K562 (cell line): ENCODE results near the gene PSD2. TPM values are rescaled to one million over a fixed set of nuclear protein-coding genes. Genes with fewer than 3 reads are reported as not detected.

Source experiments
- ATAC-seq: fragments of 200-7000 bp; cut with Tn5 transposase; 3 replicates; pipeline ENCODE4 v1.9.1; 2020; ENCODE audit warnings: moderate library complexity
- BruUV-seq: library from RNA; stranded (reverse); fragments of 400-500 nt; replicated peaks from 2 replicates; lab custom pipeline; 2021; lab: Mats Ljungman, UMichigan
- CTCF ChIA-PET: fragments of 300-600 bp; formaldehyde crosslinking; extraction: SDS; loops from one replicate; lab custom pipeline; 2021; ENCODE audit warnings: low intra/inter-chr PET ratio; lab: Yijun Ruan, JAX
- POLR2A ChIA-PET: fragments of 300-600, 350-650 bp; sonication (Branson Sonifier 250); formaldehyde crosslinking; extraction: SDS; loops from one replicate; lab custom pipeline; 2021; ENCODE audit warnings: antibody characterized with exemption, inconsistent platforms; lab: Yijun Ruan, JAX
- DNase-seq, 4 experiments: peaks; one replicate each; pipeline versions ENCODE4 v3.0.0 to v3.0.0-alpha.2; 2011 to 2018; ENCODE audit warnings: low spot score in 3 of 4, mixed read lengths in 3 of 4; ENCODE audit errors: extremely low read depth in 1 of 4
- FAIRE-seq: peaks from 2 replicates; lab custom pipeline; 2011; peaks lifted over from hg19 to GRCh38; lab: Jason Lieb, UNC
- H2AFZ ChIP-seq: 2 replicates; pipeline ENCODE4 v1.6.0; 2011; ENCODE audit warnings: low read depth, low read length, control low read depth, inconsistent platforms
- H3K27ac ChIP-seq: fragments of 200-600 bp; 3 replicates; pipeline ENCODE4 v1.8.0; 2011; ENCODE audit warnings: low read depth, mild to moderate bottlenecking, control low read depth, inconsistent platforms, low read length, moderate library complexity, mixed read lengths; ENCODE audit errors: extremely low read depth
- H3K27me3 ChIP-seq, 2 experiments: fragments of 300-600 bp in 1 of 2; 2 replicates in 1 of 2; 3 replicates in 1 of 2; pipeline versions ENCODE4 v1.6.0 to v1.8.0; 2011; ENCODE audit warnings: inconsistent platforms in 2 of 2, low read length in 2 of 2, mild to moderate bottlenecking in 1 of 2, mixed read lengths in 1 of 2, moderate library complexity in 1 of 2; ENCODE audit not compliant: control insufficient read depth in 2 of 2, insufficient read depth in 2 of 2
- H3K36me3 ChIP-seq: fragments of 300-600 bp; 3 replicates; pipeline ENCODE4 v1.8.0; 2011; ENCODE audit warnings: mild to moderate bottlenecking, low read length, inconsistent platforms; ENCODE audit not compliant: control insufficient read depth, insufficient read depth
- H3K4me1 ChIP-seq, 2 experiments: fragments of 200-600 bp in 1 of 2; replicated peaks in 1 of 2; 2 replicates in 1 of 2; 3 replicates in 1 of 2; pipeline versions ENCODE4 v1.5.1 to v1.8.0; 2011; ENCODE audit warnings: inconsistent platforms in 2 of 2, low read length in 2 of 2, mild to moderate bottlenecking in 1 of 2, mixed read lengths in 1 of 2, moderate library complexity in 1 of 2; ENCODE audit not compliant: control insufficient read depth in 2 of 2, insufficient read depth in 2 of 2
- H3K4me2 ChIP-seq: 2 replicates; pipeline ENCODE4 v1.6.1; 2011; ENCODE audit warnings: low read length, control low read depth, inconsistent platforms, mixed read lengths; ENCODE audit not compliant: insufficient read depth
- H3K4me3 ChIP-seq: fragments of 200-600 bp; sonication (generic), shearing (Covaris generic); 2 replicates; pipeline ENCODE4 v1.5.1; 2016; ENCODE audit warnings: control low read depth, inconsistent platforms
- H3K79me2 ChIP-seq: fragments of 200-600 bp; 3 replicates; pipeline ENCODE4 v1.8.0; 2011; ENCODE audit warnings: low read length, inconsistent platforms; ENCODE audit not compliant: control insufficient read depth, insufficient read depth
- H3K9ac ChIP-seq, 2 experiments: 2 replicates each; pipeline versions ENCODE4 v1.6.0 to v1.6.1; 2011; ENCODE audit warnings: low read depth in 2 of 2, low read length in 2 of 2, control low read depth in 1 of 2, inconsistent platforms in 1 of 2, mild to moderate bottlenecking in 1 of 2, mixed read lengths in 1 of 2; ENCODE audit not compliant: insufficient read depth in 1 of 2
- H3K9me1 ChIP-seq: one replicate; pipeline ENCODE4 v1.6.0; 2011; ENCODE audit warnings: inconsistent platforms, mild to moderate bottlenecking, low read length, moderate library complexity; ENCODE audit not compliant: control insufficient read depth, insufficient read depth
- H3K9me3 ChIP-seq: replicated peaks from 2 replicates; pipeline ENCODE4 v1.5.1; 2011; ENCODE audit warnings: low read depth, low read length, inconsistent platforms; ENCODE audit not compliant: control insufficient read depth, insufficient read depth
- H4K20me1 ChIP-seq: replicated peaks from 2 replicates; pipeline ENCODE4 v1.6.1; 2011; ENCODE audit warnings: low read length, inconsistent platforms, mixed read lengths; ENCODE audit not compliant: control insufficient read depth, insufficient read depth
- BCL6 ChIP-seq: fragments of 250-450 bp; sonication (Bioruptor Pico); IDR thresholded peaks from 2 replicates; pipeline ENCODE4 v1.4.0; 2020
- HDGF ChIP-seq: fragments of 450-650 bp; IDR thresholded peaks from 2 replicates; pipeline ENCODE4 v1.6.1; 2016
- PKNOX1 ChIP-seq: fragments of 450-650 bp; IDR thresholded peaks from 2 replicates; pipeline ENCODE4 v1.6.1; 2016
- ZNF75A ChIP-seq: fragments of 450-650 bp; formaldehyde crosslinking; IDR thresholded peaks from 2 replicates; pipeline ENCODE4 v1.4.0; 2020; ENCODE audit warnings: mild to moderate bottlenecking
- WGBS: fragments of 100-300 bp; shearing (Covaris generic); methylation state at CpG from one replicate; pipeline ENCODE4 v1.1.6; 2016; ENCODE audit warnings: low coverage, mixed read lengths; ENCODE audit not compliant: insufficient coverage; ENCODE audit errors: missing lambda C conversion rate; 5-methylcytosine and 5-hydroxymethylcytosine counted together
- in situ Hi-C: fragments of 300-500 bp; cut with MboI; formaldehyde crosslinking; loops from 4 replicates; pipeline ENCODE4 v1.15.0; 2018; ENCODE audit warnings: inconsistent platforms, mixed read lengths
- intact Hi-C: fragments of 100-400 bp; cut with micrococcal nuclease; formaldehyde crosslinking; loops from 2 replicates; pipeline ENCODE4 v1.14.2; 2022
- polyA plus RNA-seq, 8 experiments: library from polyadenylated mRNA; depleted of rRNA in 4 of 8; stranded (reverse) in 5 of 8; unstranded in 3 of 8; fragments of >200 nt; fragmentation: Nextera tagmentation in 2 of 8; fragmentation: Illumina TruSeq in 1 of 8; extraction: Ambion mirVana in 2 of 8; extraction: Trizol in 1 of 8; gene quantifications; 2 replicates each; pipeline versions ENCODE4 v1.2.1 to v1.2.3, GENCODE V29; 2011 to 2014; ENCODE audit warnings: inconsistent platforms in 1 of 8, missing spikeins in 1 of 8
- total RNA-seq, 7 experiments: library from RNA; depleted of rRNA in 6 of 7; stranded (reverse); fragments of >200 nt in 6 of 7; fragmentation: Illumina TruSeq in 2 of 7; extraction: Trizol in 2 of 7; gene quantifications; 2 replicates each; pipeline versions ENCODE4 v1.2.1 to v1.2.3, GENCODE V29; 2011 to 2021; ENCODE audit warnings: low replicate concordance in 1 of 7

PSD2 gene
- total and polyA plus RNA-seq, 9 of the 15 experiments (the other 6 are each of a cell fraction or from before 2014, with no cell fraction given) = 0.01 to 0.09 (median 0.04) TPM; not detected in 4

- Histone ChIP-seq H3K4me2 (no peak overlapping the region), H3K27ac (no peak overlapping the region), H2AFZ (no peak overlapping the region), H3K27me3 (peaks cover 3 to 29% of the 10 kb centered on the region in 2 experiments; a peak in 3 of 5 replicates), H3K4me1 (no peaks in the 10 kb centered on the region), H3K9me3 (no peaks in the 10 kb centered on the region), H3K9me1 (no peaks in the 10 kb centered on the region), H3K79me2 (no peaks in the 10 kb centered on the region), H3K36me3 (no peaks in the 10 kb centered on the region), H3K4me3 (no peak overlapping the region), H4K20me1 (0 out of 2 replicates have a peak, but pooled peaks cover 2% of the 10 kb centered on the region), H3K9ac (no peak overlapping the region)
- TF ChIP-seq PKNOX1 = no peak
- no peak for TF ChIP-seq HDGF
- no peak for TF ChIP-seq ZNF75A (CRISPR knock-in tag)
- TF ChIP-seq BCL6 = no peak
- intact Hi-C loops (loop anchor here (1.0 to 5.0 kb wide), 3 partner anchors 78 to 228 kb away; no protein-coding TSS in a partner anchor), in situ Hi-C loops (no loop called here)
- FAIRE-seq (no peak), ATAC-seq (no peak), DNase-seq (no peak)
- no TSS peak for BruUV-seq
- POLR2A ChIA-PET = no interaction called here
- WGBS = 1% methylated on average over 11 of the region's 12 CpGs
- CTCF ChIA-PET = interaction anchor here (0.6 to 2.7 kb wide), 8 partner anchors 73 to 958 kb away, joined by 3 to 23 read pairs (median 6); no protein-coding TSS in a partner anchor
Observed at GRCh38 chr5:139864716-139865483, 69.3 kb downstream of the PSD2 start.
